ENCODE measurements around the gene LDLRAD4.

GRCh38 chr18:13401826-13402225 is 183.3 kb downstream of the LDLRAD4 start:
- TF ChIP-seq POLR2A (IDR thresholded peaks at IDR 0.05; ENCODE audit: low read depth, low read length) (no peak), POLR2AphosphoS5 (IDR thresholded peaks at IDR 0.05; ENCODE audit: low read depth, low read length) (no peak), TAF1 (IDR thresholded peaks at IDR 0.05; ENCODE audit: low read depth, low read length) (no peak), SPI1 (IDR thresholded peaks at IDR 0.05; ENCODE audit: low read depth, low read length) (no peak), POU2F2 (IDR thresholded peaks at IDR 0.05; ENCODE audit: low read depth, low read length) (no peak), PAX5 (IDR thresholded peaks at IDR 0.05; ENCODE audit: insufficient read depth, low read length, severe bottlenecking) (no peak)

Measured in GM12891 (cell line).